Body of pancreas (tissue), 4 donors: ENCODE measurements around the gene DACH2. TPM values are rescaled to one million over a fixed set of nuclear protein-coding genes. Genes with fewer than 3 reads are reported as not detected.

Experiments used
- ATAC-seq: fragments of 150-250 bp; one replicate; pipeline ENCODE4 v1.9.1; 2016
- DNase-seq, 4 donors: peaks; one replicate each; pipeline ENCODE4 v3.0.0-alpha.2; 2019
- H3K27ac ChIP-seq, 4 donors: fragments of 200-600 bp; sonication (generic); 1 replicate in 3 of 4; 2 replicates in 1 of 4; pipeline versions ENCODE4 v1.5.1 to v1.6.1; 2016 to 2019; ENCODE audit warnings: mild to moderate bottlenecking in 1 of 4, mixed read lengths in 1 of 4, moderate library complexity in 1 of 4
- H3K27me3 ChIP-seq, 2 donors: fragments of 200-600 bp; sonication (generic); one replicate each; pipeline ENCODE4 v1.6.0; 2016; ENCODE audit warnings: mild to moderate bottlenecking in 1 of 2
- H3K36me3 ChIP-seq, 2 donors: fragments of 200-600 bp; sonication (generic); replicated peaks in 1 of 2; 2 replicates each; pipeline ENCODE4 v1.5.1; 2016; ENCODE audit warnings: low read depth in 2 of 2; ENCODE audit not compliant: insufficient read depth in 1 of 2
- H3K4me1 ChIP-seq: fragments of 200-600 bp; sonication (generic); one replicate; pipeline ENCODE4 v1.6.0; 2016
- H3K4me3 ChIP-seq, 2 donors: fragments of 200-600 bp; sonication (generic); 1 replicate in 1 of 2; 2 replicates in 1 of 2; pipeline ENCODE4 v1.5.1; 2016 to 2019
- H3K9me3 ChIP-seq, 3 donors: fragments of 200-600 bp; sonication (generic); 1 replicate in 2 of 3; 2 replicates in 1 of 3; pipeline ENCODE4 v1.5.1; 2016
- CTCF ChIP-seq, 7 experiments: fragments of 450-650 bp in 4 of 7; fragments of 200-600 bp in 3 of 7; sonication (generic) in 3 of 7; IDR thresholded peaks; one replicate each; pipeline ENCODE4 v1.5.1; 2016 to 2019; ENCODE audit warnings: antibody characterized with exemption in 7 of 7
- POLR2A ChIP-seq, 3 donors: fragments of 450-650 bp; IDR thresholded peaks; one replicate each; pipeline ENCODE4 v1.6.1; 2016; ENCODE audit warnings: antibody characterized with exemption in 3 of 3, mild to moderate bottlenecking in 2 of 3
- WGBS, 2 donors: methylation state at CpG; one replicate each; pipeline ENCODE4 v1.1.5; 2017; 5-methylcytosine and 5-hydroxymethylcytosine counted together
- intact Hi-C: fragments of 100-400 bp; cut with DNase I; formaldehyde crosslinking; loops from one replicate; pipeline ENCODE4 v1.15.1; 2023
- total RNA-seq, 2 donors: library from RNA; depleted of rRNA; stranded (reverse); fragments of >200 nt; gene quantifications; one replicate each; pipeline ENCODE4 v1.1.0, GENCODE V29; 2016

DACH2 gene
- total RNA-seq, 2 donors from 2014 or later: 0.26 TPM; not detected in 1

GRCh38 chrX:86215260-86215659, 67.0 kb downstream of the DACH2 start:
- Histone ChIP-seq H3K9me3 (no peaks in the 10 kb centered on the region), H3K4me3 (no peak overlapping the region), H3K27ac (no peak overlapping the region), H3K27me3 (no peaks in the 10 kb centered on the region), H3K36me3 (no peaks in the 10 kb centered on the region), H3K4me1 (no peaks in the 10 kb centered on the region)
- no peak for DNase-seq
- 76 to 88% methylated on average over 3 of the region's 3 CpGs for WGBS, 2 donors
- no peak for ATAC-seq
- intact Hi-C loops: no loop called here
- TF ChIP-seq POLR2A (IDR thresholded peaks at IDR 0.05): no peak
- no peak for TF ChIP-seq CTCF (IDR thresholded peaks at IDR 0.05)

- WGBS, 2 donors: 50 to 68% methylated on average over 2 to 6 of the region's 6 CpGs
- no peak overlapping the region for H3K4me3 ChIP-seq
- no peak for TF ChIP-seq CTCF (IDR thresholded peaks at IDR 0.05)
- TF ChIP-seq POLR2A (IDR thresholded peaks at IDR 0.05): no peak
- DNase-seq (no peak), ATAC-seq (no peak)
- no peaks in the 10 kb centered on the region for H3K9me3 ChIP-seq
- no peaks in the 10 kb centered on the region for H3K4me1 ChIP-seq
- intact Hi-C loops: no loop called here
- H3K27ac ChIP-seq: no peak overlapping the region
- no peaks in the 10 kb centered on the region for H3K27me3 ChIP-seq
- H3K36me3 ChIP-seq: no peaks in the 10 kb centered on the region
These were observed 89.2 kb downstream of the DACH2 start for GRCh38 chrX:86237482-86237881.

GRCh38 chrX:86241547-86241946, 93.3 kb downstream of the DACH2 start:
- TF ChIP-seq CTCF (IDR thresholded peaks at IDR 0.05) (no peak), POLR2A (IDR thresholded peaks at IDR 0.05) (no peak)
- Histone ChIP-seq H3K27ac (no peak overlapping the region), H3K4me1 (no peaks in the 10 kb centered on the region), H3K27me3 (no peaks in the 10 kb centered on the region), H3K36me3 (no peaks in the 10 kb centered on the region), H3K4me3 (no peak overlapping the region), H3K9me3 (no peaks in the 10 kb centered on the region)
- intact Hi-C loops: no loop called here
- WGBS, 2 donors: 87 to 100% methylated on average over 1 of the region's 1 CpG
- ATAC-seq (no peak), DNase-seq (no peak)

- intact Hi-C loops: no loop called here
These were observed 115.3 kb downstream of the DACH2 start for GRCh38 chrX:86263526-86263925.

More at GRCh38 chrX:86263526-86263925, 115.3 kb downstream of the DACH2 start:
- H3K27ac ChIP-seq: no peak overlapping the region
- no peaks in the 10 kb centered on the region for H3K9me3 ChIP-seq
- DNase-seq (no peak), ATAC-seq (no peak)
- H3K4me1 ChIP-seq: no peaks in the 10 kb centered on the region
- H3K4me3 ChIP-seq: no peak overlapping the region
- no peaks in the 10 kb centered on the region for H3K36me3 ChIP-seq
- TF ChIP-seq CTCF (IDR thresholded peaks at IDR 0.05) (no peak), POLR2A (IDR thresholded peaks at IDR 0.05) (no peak)
- H3K27me3 ChIP-seq: no peaks in the 10 kb centered on the region
